Testis (tissue), 3 donors: ENCODE measurements around the gene SGF29. TPM values are rescaled to one million over a fixed set of nuclear protein-coding genes. Genes with fewer than 3 reads are reported as not detected.
"Not testable (repeated sequence)": the region's sequence is repeated elsewhere in the genome, so short reads cannot be mapped to it uniquely, and the experiment has no call there.

Experiments used
- DNase-seq: peaks from one replicate; pipeline ENCODE4 v3.0.0-alpha.2; 2019
- H3K27ac ChIP-seq, 2 donors: fragments of 200-600 bp; sonication (generic); one replicate each; pipeline ENCODE4 v1.5.1; 2019
- H3K27me3 ChIP-seq: fragments of 200-600 bp; sonication (generic); one replicate; pipeline ENCODE4 v1.5.1; 2019
- H3K36me3 ChIP-seq: fragments of 200-600 bp; sonication (generic); one replicate; pipeline ENCODE4 v1.5.1; 2017; ENCODE audit warnings: low read depth; ENCODE audit errors: missing control alignments
- H3K4me1 ChIP-seq: fragments of 200-600 bp; sonication (generic); one replicate; pipeline ENCODE4 v1.5.1; 2019
- H3K4me3 ChIP-seq, 2 donors: fragments of 200-600 bp; sonication (generic); one replicate each; pipeline ENCODE4 v1.5.1; 2017 to 2019
- H3K9me3 ChIP-seq: fragments of 200-600 bp; sonication (generic); one replicate; pipeline ENCODE4 v1.5.1; 2017
- POLR2A ChIP-seq: fragments of 450-650 bp; IDR thresholded peaks from one replicate; pipeline ENCODE4 v1.6.1; 2017; ENCODE audit warnings: antibody characterized with exemption, mild to moderate bottlenecking, moderate library complexity
- WGBS, 2 donors: methylation state at CpG; one replicate each; pipeline ENCODE4 v1.1.5; 2018; 5-methylcytosine and 5-hydroxymethylcytosine counted together
- intact Hi-C: fragments of 100-400 bp; cut with DNase I; formaldehyde crosslinking; loops from one replicate; pipeline ENCODE4 v1.15.1; 2023; ENCODE audit warnings: low total_unique reads
- polyA plus RNA-seq: library from polyadenylated mRNA; stranded (reverse); fragments of 350-450 nt; fragmentation: Illumina TruSeq; extraction: RNeasy Lipid Tissue Mini Kit (QIAGEN cat#74804); gene quantifications from one replicate; pipeline ENCODE4 v1.2.3, GENCODE V29; 2014; ENCODE audit warnings: low read depth, low replicate concordance; ENCODE audit not compliant: insufficient read depth
- total RNA-seq, 2 donors: library from RNA; depleted of rRNA; stranded (reverse); fragments of >200 nt; gene quantifications; one replicate each; pipeline ENCODE4 v1.2.3, GENCODE V29; 2016
- TF ChIP-seq, protein P1 (sequence below), 3 experiments: fragments of 450-650 bp in 2 of 3; fragments of 200-600 bp in 1 of 3; sonication (generic) in 1 of 3; IDR thresholded peaks; one replicate each; pipeline ENCODE4 v1.5.1; 2016 to 2019; ENCODE audit warnings: antibody characterized with exemption in 3 of 3, mild to moderate bottlenecking in 2 of 3, moderate library complexity in 1 of 3

The SGF29 gene
- total and polyA plus RNA-seq, 3 donors from 2014 or later: 76.7 to 94.5 (median 82.3) TPM

DNA sequence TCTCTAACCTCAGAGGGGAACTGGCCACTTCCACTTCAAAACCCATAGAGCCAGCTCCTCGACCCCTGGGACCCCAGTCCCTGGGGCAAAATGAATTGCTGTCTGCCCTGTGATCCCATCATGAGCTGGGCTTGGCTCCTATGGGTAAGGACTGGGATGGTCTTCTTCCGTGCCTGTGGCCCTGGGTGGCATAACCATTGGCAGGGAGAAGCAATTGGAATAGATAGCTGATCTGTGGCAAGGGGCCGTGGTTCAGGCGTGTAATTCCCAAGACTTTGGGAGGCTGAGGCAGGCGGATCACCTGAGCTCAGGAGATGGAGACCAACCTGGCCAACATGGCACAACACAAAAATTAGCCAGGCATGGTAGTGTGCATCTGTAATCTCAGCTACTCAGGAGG lies 38.8 kb downstream of the SGF29 start:
- DNase-seq: no peak
- Histone ChIP-seq H3K27ac (no peak overlapping the region), H3K4me3 (no peak overlapping the region), H3K9me3 (no peaks in the 10 kb centered on the region), H3K36me3 (no peaks in the 10 kb centered on the region), H3K27me3 (no peaks in the 10 kb centered on the region), H3K4me1 (peaks cover 6% of the 10 kb centered on the region)
- TF ChIP-seq, protein P1, sequence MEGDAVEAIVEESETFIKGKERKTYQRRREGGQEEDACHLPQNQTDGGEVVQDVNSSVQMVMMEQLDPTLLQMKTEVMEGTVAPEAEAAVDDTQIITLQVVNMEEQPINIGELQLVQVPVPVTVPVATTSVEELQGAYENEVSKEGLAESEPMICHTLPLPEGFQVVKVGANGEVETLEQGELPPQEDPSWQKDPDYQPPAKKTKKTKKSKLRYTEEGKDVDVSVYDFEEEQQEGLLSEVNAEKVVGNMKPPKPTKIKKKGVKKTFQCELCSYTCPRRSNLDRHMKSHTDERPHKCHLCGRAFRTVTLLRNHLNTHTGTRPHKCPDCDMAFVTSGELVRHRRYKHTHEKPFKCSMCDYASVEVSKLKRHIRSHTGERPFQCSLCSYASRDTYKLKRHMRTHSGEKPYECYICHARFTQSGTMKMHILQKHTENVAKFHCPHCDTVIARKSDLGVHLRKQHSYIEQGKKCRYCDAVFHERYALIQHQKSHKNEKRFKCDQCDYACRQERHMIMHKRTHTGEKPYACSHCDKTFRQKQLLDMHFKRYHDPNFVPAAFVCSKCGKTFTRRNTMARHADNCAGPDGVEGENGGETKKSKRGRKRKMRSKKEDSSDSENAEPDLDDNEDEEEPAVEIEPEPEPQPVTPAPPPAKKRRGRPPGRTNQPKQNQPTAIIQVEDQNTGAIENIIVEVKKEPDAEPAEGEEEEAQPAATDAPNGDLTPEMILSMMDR (IDR thresholded peaks at IDR 0.05): no peak
- TF ChIP-seq POLR2A: no peak
- intact Hi-C loops: no loop called here
- WGBS, 2 donors: 65 to 80% methylated on average over 1 to 3 of the region's 5 CpGs

GRCh38 chr16:28592979-28593553 lies 39.3 kb downstream of the SGF29 start:
- Histone ChIP-seq H3K27ac (no peak overlapping the region), H3K4me1 (peaks cover 6% of the 10 kb centered on the region), H3K4me3 (no peak overlapping the region), H3K27me3 (no peaks in the 10 kb centered on the region), H3K9me3 (no peaks in the 10 kb centered on the region), H3K36me3 (no peaks in the 10 kb centered on the region)
- TF ChIP-seq, protein P1 (IDR thresholded peaks at IDR 0.05): no peak
- TF ChIP-seq POLR2A: no peak
- no peak for DNase-seq
- intact Hi-C loops: no loop called here
- 84 to 87% methylated on average over 11 to 13 of the region's 13 CpGs for WGBS, 2 donors

DNA sequence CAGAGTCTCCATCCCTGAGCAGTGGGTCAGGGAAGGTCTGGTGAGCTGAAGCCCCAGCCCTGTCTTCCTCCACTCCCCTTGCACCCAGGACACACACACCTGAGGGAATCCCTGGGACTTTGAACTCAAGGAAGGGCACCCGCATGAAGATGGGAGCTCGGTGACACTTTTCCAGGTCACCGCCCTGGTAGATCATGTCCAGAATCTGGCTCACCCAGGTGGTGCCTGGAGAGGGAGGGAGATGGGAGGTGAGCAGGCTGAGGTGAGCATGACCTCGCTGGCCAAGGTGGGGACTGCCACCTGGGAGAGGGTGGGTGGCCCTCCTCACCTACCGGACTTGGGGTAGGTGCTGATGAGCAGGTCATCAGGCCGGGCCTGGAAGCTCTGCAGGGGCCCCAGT lies 41.7 kb downstream of the SGF29 start:
- H3K4me3 ChIP-seq, H3K27me3 ChIP-seq, intact Hi-C loops, DNase-seq, H3K36me3 ChIP-seq, H3K4me1 ChIP-seq, H3K9me3 ChIP-seq, H3K27ac ChIP-seq: not testable (repeated sequence)
- 90% methylated on average over 6 of the region's 6 CpGs; no CpG with 5 or more reads in 1 of the 2 donors for WGBS, 2 donors

GRCh38 chr16:28596115-28596630 lies 42.5 kb downstream of the SGF29 start:
- WGBS, 2 donors: 82% methylated on average over 8 of the region's 8 CpGs; no CpG with 5 or more reads in 1 of the 2 donors
- no peak for DNase-seq
- Histone ChIP-seq H3K4me1 (peaks cover 6% of the 10 kb centered on the region), H3K9me3 (no peaks in the 10 kb centered on the region), H3K36me3 (no peaks in the 10 kb centered on the region), H3K27ac (no peak overlapping the region), H3K27me3 (no peaks in the 10 kb centered on the region), H3K4me3 (no peak overlapping the region)
- intact Hi-C loops: no loop called here
- TF ChIP-seq, protein P1 (IDR thresholded peaks at IDR 0.05): no peak
- TF ChIP-seq POLR2A: no peak

GRCh38 chr16:28596840-28597691 lies 43.3 kb downstream of the SGF29 start, which contains the start of gene SULT1A2:
Gene SULT1A2, minus strand, starts transcription at chr16:28597050. Its CDS starts 1,120 bp downstream, at chr16:28595930.
- Histone ChIP-seq H3K9me3 (no peaks in the 10 kb centered on the region), H3K27me3 (no peaks in the 10 kb centered on the region), H3K4me1 (peaks cover 6% of the 10 kb centered on the region), H3K36me3 (no peaks in the 10 kb centered on the region), H3K27ac (no peak within 1 kb of the TSS), H3K4me3 (no peak within 1 kb of the TSS)
- no peak for DNase-seq
- WGBS, 2 donors: 48 to 57% methylated on average over 9 to 11 of the region's 11 CpGs
- intact Hi-C loops: no loop called here
- no peak for TF ChIP-seq POLR2A
- TF ChIP-seq, protein P1 (IDR thresholded peaks at IDR 0.05): no peak
